Muscle of back (tissue), 11 donors: ENCODE data around the gene CLDN15. TPM values are rescaled to one million over a fixed set of nuclear protein-coding genes. Genes with fewer than 3 reads are reported as not detected.

Source experiments
- DNase-seq, 3 donors: peaks; one replicate each; pipeline versions ENCODE4 v3.0.0 to v3.0.0-alpha.2; 2013
- polyA plus RNA-seq, 10 donors: library from polyadenylated mRNA; unstranded; fragments of 120-200 nt; gene quantifications; one replicate each; pipeline ENCODE4 v1.2.1, GENCODE V29; 2013; ENCODE audit not compliant: insufficient read length in 10 of 10

Gene CLDN15
- polyA plus RNA-seq, 10 donors: 4.3 to 8.7 (median 6.2) TPM

GRCh38 chr7:101244375-101245146 lies 7.0 kb upstream of the CLDN15 start, which contains the start of gene FIS1:
TSS of gene FIS1 (minus strand) at chr7:101245081. CDS start at chr7:101245004, 77 bp downstream.
- DNase-seq: peak; percentile 89 to 99 (median 93)

- DNase-seq: peak in 1 of 3 donors; percentile 38
Observed at GRCh38 chr7:101243646-101244374, 6.2 kb upstream of the CLDN15 start.

GRCh38 chr7:101241443-101242349 lies 4.1 kb upstream of the CLDN15 start:
- DNase-seq: no peak

- no peak for DNase-seq
Observed at GRCh38 chr7:101241015-101241363, 3.4 kb upstream of the CLDN15 start.

- no peak for DNase-seq
Observed at GRCh38 chr7:101240226-101241014, 2.8 kb upstream of the CLDN15 start.

DNA sequence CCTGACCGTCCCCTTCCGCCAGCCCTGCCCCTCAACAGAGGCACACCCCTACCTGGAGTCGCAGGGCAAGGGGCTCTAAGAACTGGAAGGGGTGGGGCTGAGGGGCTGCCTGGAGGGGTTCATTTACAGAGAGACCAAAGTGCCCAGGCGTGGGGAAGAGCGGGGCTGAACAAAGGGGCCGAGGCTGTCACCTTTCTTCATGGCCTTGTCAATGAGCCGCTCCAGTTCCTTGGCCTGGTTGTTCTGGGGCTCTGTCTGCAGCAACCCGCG lies 2.3 kb upstream of the CLDN15 start:
- no peak for DNase-seq

DNA sequence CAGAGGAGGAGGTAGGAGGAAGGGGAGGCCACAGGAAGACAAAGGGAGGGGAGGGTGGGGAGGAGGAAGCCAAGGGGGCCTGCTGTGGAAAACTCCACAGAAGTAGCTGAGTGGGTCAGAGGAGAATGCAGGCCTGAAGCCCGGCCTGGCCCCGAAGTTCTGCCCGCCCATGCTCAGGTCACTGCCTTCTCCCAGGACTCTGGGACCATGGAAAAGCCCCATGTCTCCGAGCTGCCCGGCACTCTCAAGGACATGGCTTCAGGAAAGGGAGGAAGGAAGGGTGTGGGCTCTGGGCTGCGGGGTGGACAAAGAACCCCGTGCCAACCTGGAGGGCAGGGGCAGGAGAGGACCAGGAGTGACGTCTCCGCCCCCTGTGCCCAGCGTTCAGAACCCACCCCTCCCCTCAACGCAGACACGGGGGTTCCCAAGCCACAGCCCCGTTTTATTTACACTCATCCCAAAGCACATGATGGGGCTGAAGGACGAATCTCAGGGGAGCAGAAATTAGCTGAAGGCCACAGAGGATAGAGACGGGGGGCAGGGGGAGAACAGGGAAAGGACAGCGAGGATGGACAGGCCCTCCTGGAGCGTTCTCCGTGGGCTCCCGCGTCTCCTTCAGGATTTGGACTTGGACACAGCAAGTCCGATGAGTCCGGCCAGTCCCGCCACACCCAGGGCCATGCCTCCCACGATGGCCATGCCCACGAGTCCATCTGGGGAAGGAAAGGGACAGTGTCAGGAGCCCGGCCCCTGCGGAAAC lies 1.8 kb upstream of the CLDN15 start:
- DNase-seq: no peak

DNA sequence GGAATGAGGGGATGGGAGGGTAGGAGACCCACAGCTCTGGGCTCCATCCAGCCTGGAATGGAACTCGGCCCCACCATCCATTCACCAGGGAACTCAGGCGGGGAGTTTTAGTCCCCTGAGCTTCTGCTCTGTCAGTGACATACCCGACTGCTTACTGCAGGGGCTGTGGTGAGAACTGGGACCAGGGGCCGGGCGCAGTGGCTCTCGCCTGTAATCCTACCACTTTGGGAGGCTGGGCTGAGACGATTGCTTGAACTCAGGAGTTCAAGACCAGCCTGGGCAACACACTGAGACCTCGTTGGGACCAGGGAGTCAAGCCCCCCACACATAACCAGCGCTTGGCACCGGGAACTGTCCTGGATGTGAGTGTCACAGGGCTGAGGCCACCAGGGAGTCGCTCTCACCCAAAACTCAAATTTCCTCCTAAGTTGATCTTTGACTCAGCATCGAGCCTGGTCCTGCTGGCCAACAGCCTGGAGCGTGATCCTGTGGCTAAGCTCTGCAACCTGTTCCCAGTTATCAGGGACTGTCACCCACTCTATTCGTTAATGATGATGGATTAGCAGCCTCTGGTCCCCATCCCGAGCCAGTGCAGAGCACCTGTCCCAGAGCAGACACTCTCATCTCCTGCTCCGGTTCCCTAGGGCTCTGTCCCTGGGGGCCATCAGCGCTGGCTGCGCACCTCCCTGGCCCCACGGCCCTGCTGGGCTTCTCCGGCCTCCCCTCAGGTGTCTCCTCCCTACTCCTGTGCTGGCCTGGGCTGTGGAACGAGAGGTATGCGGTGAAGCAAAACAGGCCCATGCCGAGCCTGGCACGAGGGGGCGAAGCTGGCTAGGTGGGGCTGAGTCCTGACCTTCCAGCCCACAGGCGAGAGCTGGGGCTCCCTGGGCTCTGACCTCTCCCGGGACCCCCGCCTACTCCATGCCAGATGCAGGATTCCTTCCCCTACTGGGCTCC lies 902 bp upstream of the CLDN15 start:
- no peak for DNase-seq

DNA sequence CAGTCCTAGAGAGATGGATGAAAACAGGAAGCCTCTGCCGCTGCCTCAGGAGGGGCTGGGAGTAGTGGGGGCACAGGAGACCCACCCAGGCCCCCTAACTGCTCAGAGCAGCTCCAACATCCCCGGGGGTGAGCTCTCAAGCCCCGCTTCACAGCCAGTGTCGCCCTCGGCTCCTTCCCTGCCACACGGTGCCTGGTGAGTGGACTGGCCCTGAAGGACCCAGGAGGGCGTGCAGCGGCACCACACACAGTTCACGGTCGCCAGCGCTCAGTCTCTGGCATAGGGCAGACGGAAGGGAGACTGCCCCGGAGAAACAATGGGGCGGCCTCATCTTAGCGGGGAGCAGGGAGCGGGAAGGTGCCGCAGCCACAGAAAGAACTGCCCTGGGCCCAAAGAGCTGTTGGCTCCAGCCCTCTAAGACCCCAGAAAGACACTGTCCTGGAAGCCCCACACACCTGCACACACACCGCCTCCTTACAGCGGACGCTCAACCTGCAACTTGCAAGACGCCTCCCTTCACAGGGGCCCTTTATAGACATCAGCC lies 1.2 kb downstream of the CLDN15 start:
- no peak for DNase-seq

- DNase-seq: no peak
Observed at GRCh38 chr7:101235522-101235921, 2.1 kb downstream of the CLDN15 start.

DNA sequence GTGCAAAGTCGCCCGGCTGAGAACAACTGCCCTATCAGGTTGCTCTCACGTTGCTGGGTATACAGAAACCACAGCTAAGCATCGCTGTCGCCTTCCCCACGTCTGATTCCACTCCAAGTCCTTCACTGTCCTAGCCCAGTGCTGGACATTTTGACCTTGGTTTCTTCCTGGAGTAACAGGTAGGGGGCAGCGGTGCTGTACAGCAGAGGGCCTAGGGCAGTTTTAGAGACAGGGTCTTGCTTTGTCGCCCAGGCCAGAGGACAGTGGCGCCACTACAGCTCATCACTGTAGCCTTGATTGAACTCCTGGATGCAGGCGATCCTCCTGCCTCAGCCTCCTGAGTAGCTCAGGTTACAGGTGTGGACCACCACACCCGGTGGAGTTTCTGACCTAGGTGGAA lies 2.6 kb downstream of the CLDN15 start:
- DNase-seq: no peak

GRCh38 chr7:101234636-101235035 lies 3.0 kb downstream of the CLDN15 start:
- DNase-seq: no peak

DNA sequence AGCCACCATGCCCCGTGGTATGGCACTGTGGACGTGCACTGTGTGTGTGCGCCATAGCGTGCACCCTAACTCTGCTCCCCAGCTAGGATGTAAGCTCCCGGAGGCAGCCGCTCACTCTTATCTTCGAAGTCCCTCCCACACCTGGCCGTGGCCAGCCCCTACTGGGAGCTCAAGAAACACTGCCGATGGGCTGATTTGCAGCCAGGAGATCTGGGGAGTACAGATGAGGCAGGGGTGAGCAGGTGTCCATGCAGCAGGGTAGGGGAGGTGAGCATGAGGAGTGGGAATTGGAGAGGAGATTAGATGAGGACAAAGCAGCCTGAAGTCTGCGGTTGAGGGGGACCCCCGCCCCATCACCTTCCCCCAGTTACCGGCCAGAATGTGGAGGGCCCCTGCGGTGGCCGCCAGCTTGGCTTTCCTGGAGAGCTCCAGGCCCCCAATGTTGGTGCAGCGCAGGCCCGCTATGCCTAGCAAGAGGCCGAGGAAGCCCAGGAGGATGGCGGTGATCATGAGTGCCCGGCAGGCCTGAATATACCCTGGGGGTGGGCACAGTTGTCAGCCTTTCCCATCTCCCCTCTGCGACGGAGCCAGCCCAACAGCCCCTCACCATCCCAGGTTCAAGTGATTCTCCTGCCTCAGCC lies 3.6 kb downstream of the CLDN15 start:
- DNase-seq: no peak

DNA sequence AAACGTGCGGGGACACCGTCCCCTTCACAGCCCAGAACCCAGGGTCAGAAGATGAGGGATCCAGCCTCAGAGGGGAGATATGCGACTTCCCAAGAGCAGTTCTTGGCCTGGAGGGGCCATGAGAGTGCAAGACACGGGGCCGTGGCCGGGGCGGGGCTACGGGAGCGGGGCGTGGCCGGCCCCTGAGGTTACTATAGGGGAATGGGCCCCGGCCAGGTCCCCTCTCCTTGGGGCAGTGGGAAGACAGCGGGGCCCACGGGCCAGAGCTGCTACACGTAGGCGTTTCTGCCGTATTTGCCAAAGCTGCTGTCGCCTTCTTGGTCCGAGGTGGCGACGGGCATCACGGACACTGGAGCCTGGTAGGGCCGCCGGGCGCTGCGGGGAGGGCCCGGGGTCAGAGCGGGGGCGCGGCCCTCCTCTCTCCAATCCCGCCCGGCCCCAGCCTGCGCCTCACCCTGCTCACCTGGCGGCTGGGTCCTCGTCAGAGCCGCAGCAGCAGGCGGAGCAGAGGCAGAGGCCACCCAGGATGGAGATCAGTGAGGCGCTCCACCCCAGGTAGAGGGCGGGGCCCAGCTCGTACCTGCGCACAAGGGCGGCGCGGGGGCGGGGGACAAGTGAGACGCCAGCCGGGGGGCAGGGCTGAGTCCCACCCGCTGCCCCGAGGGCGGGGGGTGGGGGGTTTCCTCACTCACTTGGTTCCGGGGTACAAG lies 5.3 kb downstream of the CLDN15 start:
- DNase-seq: no peak

- no peak for DNase-seq
Observed at GRCh38 chr7:101231644-101232043, 6.0 kb downstream of the CLDN15 start.

- no peak for DNase-seq
Observed at GRCh38 chr7:101226721-101227120, 10.9 kb downstream of the CLDN15 start.

DNA sequence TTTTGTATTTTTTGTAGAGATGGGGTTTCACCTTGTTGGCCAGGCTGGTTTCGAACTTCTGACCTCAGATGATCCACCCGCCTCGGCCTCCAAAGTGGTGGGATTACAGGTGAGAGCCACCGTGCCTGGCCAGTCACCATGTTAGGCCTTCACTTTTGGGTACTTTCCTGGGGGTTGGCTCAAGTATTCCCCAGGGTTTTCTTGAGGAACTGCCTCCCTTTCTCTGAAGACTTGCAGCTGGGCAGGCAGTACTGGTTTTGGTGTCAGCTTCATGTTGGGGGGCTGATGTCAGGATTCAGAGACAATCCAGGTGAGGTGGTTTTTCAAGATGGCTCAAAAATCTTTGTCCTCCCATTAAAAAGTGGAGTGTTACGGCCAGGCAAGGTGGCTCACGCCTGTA lies 12.0 kb downstream of the CLDN15 start:
- DNase-seq: no peak

DNA sequence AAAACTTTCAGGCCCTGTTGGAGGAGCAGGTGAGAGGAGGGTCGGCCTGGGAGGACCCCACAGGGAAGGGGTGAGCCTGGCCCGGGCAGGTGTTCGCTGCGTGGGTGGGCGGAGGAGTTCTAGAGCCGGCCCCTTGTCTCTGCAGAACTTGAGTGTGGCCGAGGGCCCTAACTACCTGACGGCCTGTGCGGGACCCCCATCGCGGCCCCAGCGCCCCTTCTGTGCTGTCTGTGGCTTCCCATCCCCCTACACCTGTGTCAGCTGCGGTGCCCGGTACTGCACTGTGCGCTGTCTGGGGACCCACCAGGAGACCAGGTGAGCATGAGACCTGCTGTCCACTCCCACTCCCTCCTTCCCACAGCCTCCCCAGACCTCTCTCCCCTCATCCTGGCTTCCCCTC lies 14.1 kb downstream of the CLDN15 start:
- no peak for DNase-seq
